Sigmoid colon (tissue), 4 donors: ENCODE data around the gene FBXW11.

Experiments used
- CTCF ChIP-seq, 4 experiments: fragments of 450-650 bp in 3 of 4; fragments of 200-600 bp in 1 of 4; IDR thresholded peaks; one replicate each; pipeline ENCODE4 v1.5.1; 2016 to 2019; ENCODE audit warnings: antibody characterized with exemption in 4 of 4, mild to moderate bottlenecking in 3 of 4, moderate library complexity in 2 of 4
- EP300 ChIP-seq, 4 donors: sonication (generic); formaldehyde crosslinking; IDR thresholded peaks; one replicate each; pipeline ENCODE4 v1.6.1; 2017; ENCODE audit warnings: antibody characterized with exemption in 4 of 4
- POLR2A ChIP-seq, 2 donors: fragments of 450-650 bp; IDR thresholded peaks; one replicate each; pipeline ENCODE4 v1.6.1; 2016; ENCODE audit warnings: antibody characterized with exemption in 2 of 2, mild to moderate bottlenecking in 2 of 2, moderate library complexity in 2 of 2
- POLR2AphosphoS5 ChIP-seq, 4 donors: sonication (generic); formaldehyde crosslinking; IDR thresholded peaks; one replicate each; pipeline ENCODE4 v1.6.1; 2017; ENCODE audit warnings: antibody characterized with exemption in 4 of 4

- TF ChIP-seq CTCF (IDR thresholded peaks at IDR 0.05), result no peak
- no peak for TF ChIP-seq POLR2A (IDR thresholded peaks at IDR 0.05)
- no peak for TF ChIP-seq POLR2AphosphoS5 (IDR thresholded peaks at IDR 0.05)
- no peak for TF ChIP-seq EP300 (IDR thresholded peaks at IDR 0.05)
These were observed 9.4 kb downstream of the FBXW11 start for GRCh38 chr5:171997011-171997410.
